IMR-90 (cell line): ENCODE measurements around the gene ARHGAP32. TPM values are rescaled to one million over a fixed set of nuclear protein-coding genes. Genes with fewer than 3 reads are reported as not detected.

ENCODE experiments used
- ATAC-seq: fragments of 200-7000 bp; cut with Tn5 transposase; 2 replicates; pipeline ENCODE4 v1.9.1; 2020; ENCODE audit warnings: low read depth, mild to moderate bottlenecking, moderate library complexity
- BruUV-seq: library from RNA; stranded (reverse); fragments of 400-500 nt; replicated peaks from 2 replicates; lab custom pipeline; 2021; lab: Mats Ljungman, UMichigan
- CTCF ChIA-PET: fragments of 300-600 bp; formaldehyde crosslinking; extraction: SDS; loops from one replicate; lab custom pipeline; 2021; ENCODE audit warnings: antibody characterized with exemption; lab: Yijun Ruan, JAX
- POLR2A ChIA-PET: fragments of 300-600 bp; sonication (Branson Sonifier 250); formaldehyde crosslinking; loops from one replicate; lab custom pipeline; 2022; ENCODE audit warnings: antibody characterized with exemption; ENCODE audit not compliant: unreplicated experiment; lab: Charles Lee
- DNase-seq: peaks from one replicate; pipeline ENCODE4 v3.0.0; 2013
- H2AFZ ChIP-seq: replicated peaks from 2 replicates; pipeline ENCODE3; 2013; ENCODE audit warnings: low read length, mild to moderate bottlenecking; ENCODE audit not compliant: poor library complexity
- H2AK5ac ChIP-seq: 2 replicates; pipeline ENCODE4 v1.6.1; 2013; ENCODE audit warnings: low read depth, low read length, inconsistent platforms
- H2AK9ac ChIP-seq: replicated peaks from 2 replicates; pipeline ENCODE3; 2013; ENCODE audit warnings: mild to moderate bottlenecking, low read depth, low read length, moderate library complexity; ENCODE audit not compliant: poor library complexity
- H2BK120ac ChIP-seq: 2 replicates; pipeline ENCODE4 v1.6.1; 2013; ENCODE audit warnings: low read depth, low read length, inconsistent platforms
- H2BK15ac ChIP-seq: 3 replicates; pipeline ENCODE4 v1.6.1; 2013; ENCODE audit warnings: low read depth, low read length, inconsistent platforms
- H2BK20ac ChIP-seq: 2 replicates; pipeline ENCODE4 v1.6.1; 2013; ENCODE audit warnings: low read depth, mild to moderate bottlenecking, inconsistent platforms, low read length, moderate library complexity
- H2BK5ac ChIP-seq: 2 replicates; pipeline ENCODE4 v1.6.1; 2013; ENCODE audit warnings: mild to moderate bottlenecking, low read depth, low read length, inconsistent platforms; ENCODE audit not compliant: poor library complexity, severe bottlenecking
- H3K14ac ChIP-seq: replicated peaks from 2 replicates; pipeline ENCODE4 v1.6.1; 2013; ENCODE audit warnings: low read depth, low read length, inconsistent platforms
- H3K18ac ChIP-seq: 2 replicates; pipeline ENCODE4 v1.6.1; 2013; ENCODE audit warnings: low read depth, low read length, control low read depth
- H3K23ac ChIP-seq: 2 replicates; pipeline ENCODE4 v1.6.1; 2013; ENCODE audit warnings: low read depth, low read length, inconsistent platforms
- H3K27ac ChIP-seq: 2 replicates; pipeline ENCODE4 v1.5.1; 2013; ENCODE audit warnings: mild to moderate bottlenecking, control low read depth, low read length; ENCODE audit not compliant: insufficient read depth
- H3K27me3 ChIP-seq: 2 replicates; pipeline ENCODE4 v1.6.1; 2013; ENCODE audit warnings: low read length; ENCODE audit not compliant: control insufficient read depth, insufficient read depth
- H3K36me3 ChIP-seq: 2 replicates; pipeline ENCODE4 v1.6.1; 2013; ENCODE audit warnings: low read length, mixed read lengths; ENCODE audit not compliant: control insufficient read depth, insufficient read depth
- H3K4ac ChIP-seq: 2 replicates; pipeline ENCODE4 v1.6.1; 2013; ENCODE audit warnings: low read depth, low read length, inconsistent platforms
- H3K4me1 ChIP-seq: 2 replicates; pipeline ENCODE4 v1.6.1; 2013; ENCODE audit warnings: low read length, mixed read lengths; ENCODE audit not compliant: control insufficient read depth, insufficient read depth
- H3K4me2 ChIP-seq: 2 replicates; pipeline ENCODE4 v1.6.1; 2013; ENCODE audit warnings: low read depth, mild to moderate bottlenecking, control low read depth, low read length, moderate library complexity
- H3K4me3 ChIP-seq: 2 replicates; pipeline ENCODE4 v1.5.1; 2013; ENCODE audit warnings: low read depth, mild to moderate bottlenecking, control low read depth, low read length, moderate library complexity; ENCODE audit not compliant: insufficient read depth
- H3K56ac ChIP-seq: 2 replicates; pipeline ENCODE4 v1.6.1; 2013; ENCODE audit warnings: low read length, inconsistent platforms; ENCODE audit not compliant: insufficient read depth; ENCODE audit errors: extremely low read depth
- H3K79me1 ChIP-seq, 2 experiments: 2 replicates each; pipeline ENCODE4 v1.6.1; 2013; ENCODE audit warnings: low read length in 2 of 2, inconsistent platforms in 1 of 2, low read depth in 1 of 2
- H3K9ac ChIP-seq: 2 replicates; pipeline ENCODE4 v1.6.1; 2013; ENCODE audit warnings: low read depth, low read length, control low read depth
- H3K9me1 ChIP-seq: 2 replicates; pipeline ENCODE4 v1.6.1; 2013; ENCODE audit warnings: low read length, inconsistent platforms; ENCODE audit not compliant: insufficient read depth
- H3K9me3 ChIP-seq: 2 replicates; pipeline ENCODE4 v1.6.1; 2013; ENCODE audit warnings: low read length; ENCODE audit not compliant: control insufficient read depth, insufficient read depth
- H4K20me1 ChIP-seq: 2 replicates; pipeline ENCODE4 v1.6.1; 2013; ENCODE audit warnings: low read length, inconsistent platforms; ENCODE audit not compliant: insufficient read depth
- H4K5ac ChIP-seq: 2 replicates; pipeline ENCODE4 v1.6.1; 2013; ENCODE audit warnings: mild to moderate bottlenecking, low read depth, low read length, control low read depth
- H4K8ac ChIP-seq, 2 experiments: 2 replicates each; pipeline ENCODE4 v1.6.1; 2013; ENCODE audit warnings: low read depth in 2 of 2, low read length in 2 of 2, control low read depth in 1 of 2, inconsistent platforms in 1 of 2
- H4K91ac ChIP-seq: 2 replicates; pipeline ENCODE4 v1.6.1; 2013; ENCODE audit warnings: low read depth, low read length, inconsistent platforms; ENCODE audit not compliant: insufficient read depth
- CHD1 ChIP-seq: IDR thresholded peaks from 2 replicates; pipeline ENCODE4 v1.6.1; 2012; ENCODE audit warnings: low read depth, low read length, improper control_type of control experiment
- WGBS, 2 experiments: methylation state at CpG; one replicate each; pipeline versions ENCODE4 v1.1.5 to v1.1.7; 2013; ENCODE audit warnings: missing lambda C conversion rate in 2 of 2; ENCODE audit not compliant: insufficient read length in 1 of 2; ENCODE audit errors: extremely low coverage in 2 of 2; 5-methylcytosine and 5-hydroxymethylcytosine counted together
- dilution Hi-C: fragments of 300-500 bp; cut with HindIII; formaldehyde crosslinking; loops from one replicate; pipeline ENCODE4 v1.14.3; 2018; ENCODE audit warnings: low sequenced_read_pairs; ENCODE audit not compliant: unreplicated experiment
- in situ Hi-C: fragments of 300-500 bp; cut with MboI; formaldehyde crosslinking; loops from 3 replicates; pipeline ENCODE4 v1.14.3; 2019; ENCODE audit warnings: low sequenced_read_pairs, inconsistent platforms, mixed read lengths
- intact Hi-C: fragments of 100-400 bp; cut with micrococcal nuclease; formaldehyde crosslinking; loops from 2 replicates; pipeline ENCODE4 v1.10.0; 2022
- polyA plus RNA-seq, 3 experiments: library from polyadenylated mRNA; depleted of rRNA; stranded (reverse); fragments of >200 nt; gene quantifications; 2 replicates each; pipeline ENCODE4 v1.2.3, GENCODE V29; 2012; ENCODE audit warnings: low replicate concordance in 1 of 3
- total RNA-seq: library from RNA; depleted of rRNA; stranded (reverse); fragments of >200 nt; gene quantifications from 2 replicates; pipeline ENCODE4 v1.2.3, GENCODE V29; 2012

The ARHGAP32 gene
- total and polyA plus RNA-seq, 2 of the 4 experiments (the other 2 are of a cell fraction) = 4.1 to 8.4 TPM

GRCh38 chr11:128981254-128981653 is 210.9 kb downstream of the ARHGAP32 start:
- Histone ChIP-seq H3K27me3 (no peaks in the 10 kb centered on the region), H4K8ac (no peak overlapping the region), H2AK5ac (no peak overlapping the region), H4K20me1 (no peaks in the 10 kb centered on the region), H2BK120ac (no peak overlapping the region), H3K79me1 (no peaks in the 10 kb centered on the region), H3K56ac (no peak overlapping the region), H3K18ac (no peak overlapping the region), H3K14ac (no peak overlapping the region), H3K23ac (no peak overlapping the region), H2AFZ (no peak overlapping the region), H3K36me3 (peaks cover 7% of the 10 kb centered on the region; the same call in 1 of the 2 replicates), H3K9me3 (no peaks in the 10 kb centered on the region), H3K27ac (no peak overlapping the region), H3K9me1 (no peaks in the 10 kb centered on the region), H3K4me2 (no peak overlapping the region), H2BK20ac (no peak overlapping the region), H2AK9ac (no peak overlapping the region), H3K4ac (no peak overlapping the region), H2BK15ac (no peak overlapping the region), H3K9ac (no peak overlapping the region), H4K91ac (no peak overlapping the region), H2BK5ac (no peak overlapping the region), H4K5ac (no peak overlapping the region), H3K4me3 (no peak overlapping the region), H3K4me1 (no peaks in the 10 kb centered on the region)
- dilution Hi-C loops (no loop called here), in situ Hi-C loops (no loop called here), intact Hi-C loops (loop anchor here (10.0 kb wide), 1 partner anchor 114 kb away; no protein-coding TSS in a partner anchor)
- no peak for ATAC-seq
- DNase-seq = no peak
- TF ChIP-seq CHD1 = no peak
- BruUV-seq = no TSS peak
- CTCF ChIA-PET = interaction anchor here (0.6 kb wide), 1 partner anchor 1643 kb away, joined by 7 read pairs; no protein-coding TSS in a partner anchor
- no CpG with 5 or more reads among the region's 7 CpGs for WGBS, 2 experiments
- POLR2A ChIA-PET = interaction anchor here (0.6 kb wide), 1 partner anchor 1021 kb away, joined by 19 read pairs; the partner anchor contains the start of gene PRDM10
